Thyroid gland (tissue), 4 donors: Measurements from ENCODE around the gene OTUD5.

Experiments used
- POLR2A ChIP-seq, 2 donors: fragments of 450-650 bp; IDR thresholded peaks; one replicate each; pipeline ENCODE4 v1.6.1; 2017; ENCODE audit warnings: antibody characterized with exemption in 2 of 2, mild to moderate bottlenecking in 2 of 2, moderate library complexity in 1 of 2
- TF ChIP-seq, protein P1 (sequence below), 6 experiments: fragments of 200-600 bp in 3 of 6; fragments of 450-650 bp in 3 of 6; sonication (generic) in 3 of 6; IDR thresholded peaks; one replicate each; pipeline ENCODE4 v1.5.1; 2016 to 2019; ENCODE audit warnings: antibody characterized with exemption in 6 of 6, mild to moderate bottlenecking in 2 of 6, inconsistent platforms in 1 of 6, moderate library complexity in 1 of 6

DNA sequence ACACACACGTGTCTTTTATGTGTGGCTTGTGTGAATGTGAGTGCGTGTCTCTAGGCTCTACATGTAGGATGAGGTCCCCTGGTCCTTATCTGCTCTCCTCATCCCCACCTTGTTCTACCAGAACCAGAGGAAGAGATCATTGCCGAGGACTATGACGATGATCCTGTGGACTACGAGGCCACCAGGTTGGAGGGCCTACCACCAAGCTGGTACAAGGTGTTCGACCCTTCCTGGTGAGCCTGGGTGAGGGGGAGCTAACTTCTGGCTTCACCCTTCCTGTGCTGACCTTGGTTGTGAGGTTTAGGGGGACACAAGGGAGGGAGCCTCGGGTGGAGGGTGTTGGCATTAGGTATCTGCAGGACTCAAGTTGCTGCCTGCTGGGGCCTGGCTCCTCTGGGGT, 56.3 kb downstream of the OTUD5 start:
- TF ChIP-seq, protein P1, sequence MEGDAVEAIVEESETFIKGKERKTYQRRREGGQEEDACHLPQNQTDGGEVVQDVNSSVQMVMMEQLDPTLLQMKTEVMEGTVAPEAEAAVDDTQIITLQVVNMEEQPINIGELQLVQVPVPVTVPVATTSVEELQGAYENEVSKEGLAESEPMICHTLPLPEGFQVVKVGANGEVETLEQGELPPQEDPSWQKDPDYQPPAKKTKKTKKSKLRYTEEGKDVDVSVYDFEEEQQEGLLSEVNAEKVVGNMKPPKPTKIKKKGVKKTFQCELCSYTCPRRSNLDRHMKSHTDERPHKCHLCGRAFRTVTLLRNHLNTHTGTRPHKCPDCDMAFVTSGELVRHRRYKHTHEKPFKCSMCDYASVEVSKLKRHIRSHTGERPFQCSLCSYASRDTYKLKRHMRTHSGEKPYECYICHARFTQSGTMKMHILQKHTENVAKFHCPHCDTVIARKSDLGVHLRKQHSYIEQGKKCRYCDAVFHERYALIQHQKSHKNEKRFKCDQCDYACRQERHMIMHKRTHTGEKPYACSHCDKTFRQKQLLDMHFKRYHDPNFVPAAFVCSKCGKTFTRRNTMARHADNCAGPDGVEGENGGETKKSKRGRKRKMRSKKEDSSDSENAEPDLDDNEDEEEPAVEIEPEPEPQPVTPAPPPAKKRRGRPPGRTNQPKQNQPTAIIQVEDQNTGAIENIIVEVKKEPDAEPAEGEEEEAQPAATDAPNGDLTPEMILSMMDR (IDR thresholded peaks at IDR 0.05): no peak
- TF ChIP-seq POLR2A (IDR thresholded peaks at IDR 0.05): no peak
